IMR-90 (cell line): ENCODE data around the gene CDC14A.

Source experiments
- CEBPB ChIP-seq: IDR thresholded peaks from 2 replicates; pipeline ENCODE4 v1.6.1; 2012; ENCODE audit warnings: low read depth, low read length, improper control_type of control experiment
- CTCF ChIP-seq: conservative IDR thresholded peaks from 2 replicates; pipeline ENCODE4 v1.5.1; 2012; ENCODE audit warnings: mild to moderate bottlenecking, low read depth, low read length, improper control_type of control experiment
- MAFK ChIP-seq: IDR thresholded peaks from 2 replicates; pipeline ENCODE4 v1.6.1; 2012; ENCODE audit warnings: low read depth, low read length, improper control_type of control experiment
- MAZ ChIP-seq: IDR thresholded peaks from 2 replicates; pipeline ENCODE4 v1.6.1; 2012; ENCODE audit warnings: low read depth, mild to moderate bottlenecking, low read length, improper control_type of control experiment, moderate library complexity, borderline replicate concordance
- MXI1 ChIP-seq: IDR thresholded peaks from 2 replicates; pipeline ENCODE4 v1.6.1; 2012; ENCODE audit warnings: low read depth, mild to moderate bottlenecking, low read length, moderate library complexity, borderline replicate concordance
- POLR2A ChIP-seq: IDR thresholded peaks from 2 replicates; pipeline ENCODE4 v1.6.1; 2012; ENCODE audit warnings: mild to moderate bottlenecking, low read depth, low read length
- RAD21 ChIP-seq: IDR thresholded peaks from 2 replicates; pipeline ENCODE4 v1.6.1; 2012; ENCODE audit warnings: low read length, improper control_type of control experiment
- RFX5 ChIP-seq: IDR thresholded peaks from 2 replicates; pipeline ENCODE4 v1.8.0; 2012; ENCODE audit warnings: low read depth, mild to moderate bottlenecking, low read length, moderate library complexity
- SMC3 ChIP-seq: fragments of 150-350 bp; IDR thresholded peaks from 2 replicates; pipeline ENCODE4 v1.6.1; 2016; ENCODE audit warnings: low read depth, mild to moderate bottlenecking, antibody characterized with exemption, low read length, moderate library complexity

GRCh38 chr1:100511058-100511457, 158.8 kb downstream of the CDC14A start:
- no peak for TF ChIP-seq CTCF
- TF ChIP-seq CEBPB = no peak
- no peak for TF ChIP-seq MAZ
- no peak for TF ChIP-seq RAD21
- TF ChIP-seq RFX5 = no peak
- no peak for TF ChIP-seq SMC3
- no peak for TF ChIP-seq POLR2A
- no peak for TF ChIP-seq MAFK
- no peak for TF ChIP-seq MXI1
